H1 (cell line): Measurements from ENCODE around the gene FOXN1. TPM values are rescaled to one million over a fixed set of nuclear protein-coding genes. Genes with fewer than 3 reads are reported as not detected.

Experiments
- CTCF ChIA-PET: fragments of 300-600 bp; sonication (Branson Sonifier 250); formaldehyde crosslinking; loops from one replicate; lab custom pipeline; 2021; ENCODE audit not compliant: partially characterized antibody; lab: Charles Lee
- POLR2A ChIA-PET: fragments of 300-600 bp; sonication (Branson Sonifier 250); formaldehyde crosslinking; loops from one replicate; lab custom pipeline; 2021; ENCODE audit warnings: inconsistent platforms; ENCODE audit not compliant: partially characterized antibody; lab: Charles Lee
- DNase-seq, 2 experiments: peaks; one replicate each; pipeline versions ENCODE4 v3.0.0 to v3.0.0-alpha.2; 2010 to 2022; ENCODE audit warnings: low spot score in 2 of 2, low read depth in 1 of 2, mixed read lengths in 1 of 2
- FAIRE-seq: peaks from 2 replicates; lab custom pipeline; 2011; peaks lifted over from hg19 to GRCh38; lab: Jason Lieb, UNC
- H2AFZ ChIP-seq: 2 replicates; pipeline ENCODE4 v1.8.1; 2012; ENCODE audit warnings: low read length, inconsistent platforms
- H2AK5ac ChIP-seq: 2 replicates; pipeline ENCODE4 v1.6.1; 2013; ENCODE audit warnings: low read depth, low read length
- H2BK120ac ChIP-seq: replicated peaks from 2 replicates; pipeline ENCODE3; 2013; ENCODE audit warnings: low read depth, low read length, inconsistent platforms
- H2BK12ac ChIP-seq: 2 replicates; pipeline ENCODE4 v1.6.1; 2013; ENCODE audit warnings: low read depth, low read length
- H2BK15ac ChIP-seq: 2 replicates; pipeline ENCODE4 v1.6.1; 2013; ENCODE audit warnings: low read length
- H2BK20ac ChIP-seq: 2 replicates; pipeline ENCODE4 v1.6.1; 2013; ENCODE audit warnings: low read length
- H2BK5ac ChIP-seq: 2 replicates; pipeline ENCODE4 v1.6.1; 2013; ENCODE audit warnings: low read depth, low read length
- H3K14ac ChIP-seq: 2 replicates; pipeline ENCODE4 v1.6.1; 2013; ENCODE audit warnings: inconsistent platforms; ENCODE audit not compliant: insufficient read length
- H3K18ac ChIP-seq: 2 replicates; pipeline ENCODE4 v1.6.1; 2013; ENCODE audit warnings: low read length; ENCODE audit errors: extremely low read depth
- H3K23ac ChIP-seq: 2 replicates; pipeline ENCODE4 v1.6.1; 2013; ENCODE audit warnings: inconsistent platforms; ENCODE audit not compliant: insufficient read length
- H3K23me2 ChIP-seq: 2 replicates; pipeline ENCODE4 v1.6.1; 2013; ENCODE audit warnings: low read depth, low read length
- H3K27ac ChIP-seq: 2 replicates; pipeline ENCODE4 v1.6.1; 2011; ENCODE audit warnings: low read depth, low read length, inconsistent platforms
- H3K27me3 ChIP-seq, 4 experiments: replicated peaks in 1 of 4; 1 replicate in 1 of 4; 2 replicates in 3 of 4; pipeline versions ENCODE4 v1.6.1 to v1.8.1; 2011 to 2013; ENCODE audit warnings: low read length in 3 of 4, mild to moderate bottlenecking in 3 of 4, inconsistent platforms in 2 of 4, mixed read lengths in 2 of 4, moderate library complexity in 1 of 4; ENCODE audit not compliant: control insufficient read depth in 3 of 4, insufficient read depth in 3 of 4; ENCODE audit errors: extremely low read depth in 1 of 4
- H3K36me3 ChIP-seq, 4 experiments: 2 replicates each; pipeline versions ENCODE4 v1.6.1 to v1.8.1; 2011 to 2013; ENCODE audit warnings: mild to moderate bottlenecking in 4 of 4, low read length in 3 of 4, moderate library complexity in 2 of 4, control low read depth in 1 of 4, inconsistent platforms in 1 of 4; ENCODE audit not compliant: insufficient read depth in 4 of 4, control insufficient read depth in 2 of 4
- H3K4ac ChIP-seq: replicated peaks from 2 replicates; pipeline ENCODE3; 2013; ENCODE audit warnings: low read length, low read depth, mixed read lengths, inconsistent platforms; ENCODE audit not compliant: insufficient read length
- H3K4me1 ChIP-seq, 4 experiments: replicated peaks in 1 of 4; 1 replicate in 1 of 4; 2 replicates in 3 of 4; pipeline versions ENCODE4 v1.6.1 to v1.8.1; 2011 to 2013; ENCODE audit warnings: low read length in 3 of 4, inconsistent platforms in 2 of 4, mixed read lengths in 1 of 4; ENCODE audit not compliant: insufficient read depth in 4 of 4, control insufficient read depth in 3 of 4
- H3K4me2 ChIP-seq, 2 experiments: 2 replicates each; pipeline versions ENCODE4 v1.6.1 to v1.8.1; 2011 to 2013; ENCODE audit warnings: low read depth in 2 of 2, low read length in 2 of 2, control low read depth in 1 of 2, inconsistent platforms in 1 of 2, mild to moderate bottlenecking in 1 of 2; ENCODE audit not compliant: insufficient read depth in 1 of 2
- H3K4me3 ChIP-seq, 4 experiments: fragments of 200-600, 300-600 bp in 1 of 4; sonication (generic), shearing (Covaris generic), sonication (Bioruptor Twin) in 1 of 4; 2 replicates each; pipeline versions ENCODE4 v1.5.1 to v1.8.1; 2011 to 2016; ENCODE audit warnings: low read length in 4 of 4, low read depth in 3 of 4, control low read depth in 2 of 4, inconsistent platforms in 2 of 4, mild to moderate bottlenecking in 2 of 4, mixed read lengths in 1 of 4, moderate library complexity in 1 of 4; ENCODE audit not compliant: insufficient read depth in 2 of 4; ENCODE audit errors: extremely low read depth in 1 of 4
- H3K56ac ChIP-seq: replicated peaks from 2 replicates; pipeline ENCODE3; 2013; ENCODE audit warnings: low read depth, mild to moderate bottlenecking, mixed read lengths, low read length, inconsistent platforms; ENCODE audit not compliant: insufficient read length
- H3K79me1 ChIP-seq: 2 replicates; pipeline ENCODE4 v1.6.1; 2013; ENCODE audit warnings: low read depth, low read length, control low read depth
- H3K79me2 ChIP-seq, 2 experiments: 2 replicates each; pipeline versions ENCODE4 v1.6.1 to v1.8.1; 2012 to 2013; ENCODE audit warnings: low read length in 2 of 2, mild to moderate bottlenecking in 2 of 2, inconsistent platforms in 1 of 2; ENCODE audit not compliant: insufficient read depth in 2 of 2, control insufficient read depth in 1 of 2
- H3K9ac ChIP-seq, 4 experiments: replicated peaks in 1 of 4; 1 replicate in 1 of 4; 2 replicates in 3 of 4; pipeline versions ENCODE4 v1.6.1 to v1.8.1; 2011 to 2013; ENCODE audit warnings: low read depth in 3 of 4, low read length in 3 of 4, control low read depth in 2 of 4, mild to moderate bottlenecking in 2 of 4, moderate library complexity in 2 of 4, inconsistent platforms in 1 of 4; ENCODE audit errors: extremely low read depth in 1 of 4
- H3K9me3 ChIP-seq, 2 experiments: 2 replicates each; pipeline versions ENCODE4 v1.6.1 to v1.8.1; 2012 to 2013; ENCODE audit warnings: mild to moderate bottlenecking in 2 of 2, moderate library complexity in 2 of 2, control low read depth in 1 of 2, inconsistent platforms in 1 of 2, low read depth in 1 of 2, low read length in 1 of 2, mixed read lengths in 1 of 2; ENCODE audit not compliant: insufficient read depth in 2 of 2
- H4K20me1 ChIP-seq, 2 experiments: replicated peaks in 1 of 2; 2 replicates each; pipeline versions ENCODE3 to v1.8.1; 2011 to 2013; ENCODE audit warnings: inconsistent platforms in 2 of 2, low read length in 2 of 2, mild to moderate bottlenecking in 1 of 2; ENCODE audit not compliant: insufficient read depth in 2 of 2, control insufficient read depth in 1 of 2
- H4K5ac ChIP-seq: 2 replicates; pipeline ENCODE4 v1.6.1; 2013; ENCODE audit warnings: low read length, low read depth, mixed read lengths, inconsistent platforms; ENCODE audit not compliant: insufficient read length
- H4K8ac ChIP-seq: 2 replicates; pipeline ENCODE4 v1.8.0; 2013; ENCODE audit warnings: mild to moderate bottlenecking, moderate library complexity, low read length, inconsistent platforms; ENCODE audit not compliant: insufficient read depth; ENCODE audit errors: extremely low read depth
- H4K91ac ChIP-seq: replicated peaks from 2 replicates; pipeline ENCODE3; 2013; ENCODE audit warnings: low read length, mixed read lengths, inconsistent platforms; ENCODE audit not compliant: insufficient read length
- ASH2L ChIP-seq: fragments of 200-600, 300-600 bp; sonication (generic); IDR thresholded peaks from one replicate; pipeline ENCODE4 v1.7.1; 2017; ENCODE audit warnings: low read length
- ATF2 ChIP-seq: IDR thresholded peaks from 2 replicates; pipeline ENCODE4 v1.6.1; 2012; ENCODE audit warnings: low read length, inconsistent platforms
- BACH1 ChIP-seq: IDR thresholded peaks from 2 replicates; pipeline ENCODE4 v1.6.1; 2012; ENCODE audit warnings: low read length, improper control_type of control experiment
- BCL11A ChIP-seq, 2 experiments: IDR thresholded peaks; one replicate each; pipeline ENCODE4 v1.6.1; 2011; ENCODE audit warnings: low read depth in 2 of 2, low read length in 2 of 2, mild to moderate bottlenecking in 2 of 2
- CEBPB ChIP-seq: IDR thresholded peaks from 2 replicates; pipeline ENCODE4 v1.6.1; 2012; ENCODE audit warnings: low read depth, low read length
- CHD2 ChIP-seq: IDR thresholded peaks from 2 replicates; pipeline ENCODE4 v1.6.1; 2012; ENCODE audit warnings: low read length, improper control_type of control experiment
- CTBP2 ChIP-seq: IDR thresholded peaks from 2 replicates; pipeline ENCODE4 v1.7.0; 2011; ENCODE audit warnings: borderline replicate concordance, mild to moderate bottlenecking, moderate library complexity, mixed read lengths, low read length; ENCODE audit not compliant: insufficient read depth, insufficient read length
- EGR1 ChIP-seq: IDR thresholded peaks from 2 replicates; pipeline ENCODE4 v1.6.1; 2011; ENCODE audit warnings: low read depth, low read length, borderline replicate concordance
- GTF2F1 ChIP-seq: IDR thresholded peaks from 2 replicates; pipeline ENCODE4 v1.6.1; 2012; ENCODE audit warnings: low read depth, low read length, improper control_type of control experiment, borderline replicate concordance
- KDM1A ChIP-seq: fragments of 200-600, 300-600 bp; sonication (generic); IDR thresholded peaks from 2 replicates; pipeline ENCODE4 v1.7.1; 2016; ENCODE audit warnings: mild to moderate bottlenecking, low read length, borderline replicate concordance
- NRF1 ChIP-seq: IDR thresholded peaks from 2 replicates; pipeline ENCODE4 v1.6.1; 2011; ENCODE audit warnings: mild to moderate bottlenecking, low read depth, low read length, improper control_type of control experiment
- SIN3A ChIP-seq, 2 experiments: IDR thresholded peaks in 1 of 2; conservative IDR thresholded peaks in 1 of 2; 2 replicates each; pipeline ENCODE4 v1.6.1; 2011 to 2012; ENCODE audit warnings: low read length in 2 of 2, improper control_type of control experiment in 1 of 2, low read depth in 1 of 2, mild to moderate bottlenecking in 1 of 2
- ZNF274 ChIP-seq: IDR thresholded peaks from 2 replicates; pipeline ENCODE4 v1.7.0; 2012; ENCODE audit warnings: low read length, borderline replicate concordance; ENCODE audit errors: extremely low read depth
- WGBS, 2 experiments: shearing (Covaris generic) in 1 of 2; methylation state at CpG; one replicate each; pipeline versions ENCODE4 v1.1.6 to v1.1.7; 2013 to 2015; ENCODE audit warnings: low lambda C conversion rate in 2 of 2, mixed read lengths in 2 of 2, inconsistent platforms in 1 of 2, low coverage in 1 of 2, missing lambda C conversion rate in 1 of 2; ENCODE audit not compliant: insufficient replicate concordance in 2 of 2, insufficient coverage in 1 of 2, insufficient read length in 1 of 2; ENCODE audit errors: extremely low coverage in 1 of 2, missing lambda C conversion rate in 1 of 2; 5-methylcytosine and 5-hydroxymethylcytosine counted together
- polyA plus RNA-seq, 7 experiments: library from polyadenylated mRNA; depleted of rRNA in 3 of 7; stranded (reverse) in 5 of 7; unstranded in 2 of 7; fragments of >200 nt in 5 of 7; fragments of 200-250 nt in 2 of 7; gene quantifications; 1 replicate in 5 of 7; 2 replicates in 1 of 7; 4 replicates in 1 of 7; pipeline versions ENCODE4 v1.2.1 to v1.2.3, GENCODE V29; 2011 to 2013; ENCODE audit warnings: missing spikeins in 2 of 7, mixed read lengths in 2 of 7
- total RNA-seq: library from RNA; stranded (reverse); fragmentation: NEBNext Ultra II Directional; extraction: Animal tissue kit (Norgen Biotek cat#: 25700); gene quantifications from 2 replicates; pipeline ENCODE4 v1.2.1, GENCODE V29; 2021

Gene FOXN1
- total and polyA plus RNA-seq, 2 of the 8 experiments (the other 6 are each of a cell fraction or from before 2014, with no cell fraction given) = not detected

GRCh38 chr17:28582513-28582912 is 76.4 kb downstream of the FOXN1 start:
- Histone ChIP-seq H3K27ac (no peak overlapping the region), H3K4me2 (no peak overlapping the region), H3K56ac (no peak overlapping the region), H3K79me1 (no peaks in the 10 kb centered on the region), H4K20me1 (peaks cover 1 to 2% of the 10 kb centered on the region in 2 experiments), H2BK15ac (no peak overlapping the region), H2AFZ (no peak overlapping the region), H3K27me3 (no peaks in the 10 kb centered on the region), H3K14ac (no peak overlapping the region), H2BK5ac (no peak overlapping the region), H2BK120ac (no peak overlapping the region), H3K4me1 (peaks cover 0 to under 1% (median 0%) of the 10 kb centered on the region in 4 experiments; a peak in 2 of 7 replicates), H3K18ac (no peak overlapping the region), H3K36me3 (peaks cover 51 to 90% (median 75%) of the 10 kb centered on the region in 4 experiments), H3K23me2 (no peaks in the 10 kb centered on the region; the same call in 1 of the 2 replicates), H4K91ac (no peak overlapping the region), H4K5ac (no peak overlapping the region), H2BK12ac (no peak overlapping the region), H3K9me3 (no peaks in the 10 kb centered on the region), H3K4me3 (no peak overlapping the region), H3K23ac (no peak overlapping the region), H2AK5ac (no peak overlapping the region), H2BK20ac (no peak overlapping the region), H3K4ac (no peak overlapping the region), H3K79me2 (no peaks in the 10 kb centered on the region), H3K9ac (no peak overlapping the region), H4K8ac (no peak overlapping the region)
- DNase-seq (no peak), FAIRE-seq (no peak)
- POLR2A ChIA-PET = interaction anchor here (1.0 to 1.8 kb wide), 2 partner anchors 10 to 138 kb away, joined by 3 to 4 read pairs; no protein-coding TSS in a partner anchor
- WGBS, 2 experiments = 89% methylated on average over 2 of the region's 2 CpGs; no CpG with 5 or more reads in 1 of the 2 experiments
- no peak for TF ChIP-seq ATF2
- TF ChIP-seq ASH2L = no peak
- TF ChIP-seq BACH1 = no peak
- TF ChIP-seq EGR1 = no peak
- no peak for TF ChIP-seq CTBP2
- no peak for TF ChIP-seq KDM1A
- no peak for TF ChIP-seq BCL11A (IDR thresholded peaks at IDR 0.05; ENCODE audit: low read depth in 2 of 2, low read length in 2 of 2)
- no peak for TF ChIP-seq ZNF274
- TF ChIP-seq NRF1 = no peak
- TF ChIP-seq GTF2F1 = no peak
- no peak for TF ChIP-seq CEBPB
- TF ChIP-seq CHD2 = no peak
- TF ChIP-seq SIN3A (conservative IDR thresholded peaks at IDR 0.05 in 1 of 2, IDR thresholded peaks at IDR 0.05 in 1 of 2; ENCODE audit: low read depth in 1 of 2, low read length in 2 of 2) = no peak
- CTCF ChIA-PET = interaction anchor here (0.8 to 1.7 kb wide), 2 partner anchors 30 to 33 kb away, joined by 3 to 5 read pairs; no protein-coding TSS in a partner anchor
